A673 (cell line): ENCODE results near the gene POMC.

Experiments
- EZH2 ChIP-seq: fragments of 200-600 bp; sonication (generic); IDR thresholded peaks from 2 replicates; pipeline ENCODE4 v1.6.1; 2017; ENCODE audit warnings: borderline replicate concordance, low read depth, mild to moderate bottlenecking, mixed read lengths, antibody characterized with exemption, low read length; ENCODE audit not compliant: poor library complexity, severe bottlenecking
- TF ChIP-seq, protein P1 (sequence below): fragments of 300-800, 200-600 bp; sonication (generic); conservative IDR thresholded peaks from 2 replicates; pipeline ENCODE4 v1.5.1; 2017; ENCODE audit warnings: low read depth, mild to moderate bottlenecking, antibody characterized with exemption, low read length, moderate library complexity, mixed read lengths

DNA sequence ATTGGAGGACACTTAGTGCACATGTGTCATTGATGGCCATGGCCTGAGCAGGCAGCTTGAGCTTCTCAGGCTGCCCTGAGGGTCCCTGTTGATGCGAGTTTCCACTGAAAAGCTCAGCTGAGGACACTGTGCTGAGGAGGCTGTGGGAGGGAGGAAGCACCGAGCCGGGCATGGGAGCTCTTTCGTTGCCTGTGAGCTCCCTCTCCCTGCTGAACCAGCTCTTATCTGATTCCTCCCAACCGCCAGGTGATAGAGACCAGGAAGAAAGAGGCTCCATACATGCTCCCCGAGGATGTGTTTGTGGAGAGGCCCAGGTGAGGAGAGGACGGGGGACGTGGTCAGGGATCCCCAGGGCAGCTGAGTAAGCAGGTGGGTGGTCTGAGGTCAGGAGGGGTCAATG is 27.3 kb downstream of the POMC start:
- TF ChIP-seq, protein P1, sequence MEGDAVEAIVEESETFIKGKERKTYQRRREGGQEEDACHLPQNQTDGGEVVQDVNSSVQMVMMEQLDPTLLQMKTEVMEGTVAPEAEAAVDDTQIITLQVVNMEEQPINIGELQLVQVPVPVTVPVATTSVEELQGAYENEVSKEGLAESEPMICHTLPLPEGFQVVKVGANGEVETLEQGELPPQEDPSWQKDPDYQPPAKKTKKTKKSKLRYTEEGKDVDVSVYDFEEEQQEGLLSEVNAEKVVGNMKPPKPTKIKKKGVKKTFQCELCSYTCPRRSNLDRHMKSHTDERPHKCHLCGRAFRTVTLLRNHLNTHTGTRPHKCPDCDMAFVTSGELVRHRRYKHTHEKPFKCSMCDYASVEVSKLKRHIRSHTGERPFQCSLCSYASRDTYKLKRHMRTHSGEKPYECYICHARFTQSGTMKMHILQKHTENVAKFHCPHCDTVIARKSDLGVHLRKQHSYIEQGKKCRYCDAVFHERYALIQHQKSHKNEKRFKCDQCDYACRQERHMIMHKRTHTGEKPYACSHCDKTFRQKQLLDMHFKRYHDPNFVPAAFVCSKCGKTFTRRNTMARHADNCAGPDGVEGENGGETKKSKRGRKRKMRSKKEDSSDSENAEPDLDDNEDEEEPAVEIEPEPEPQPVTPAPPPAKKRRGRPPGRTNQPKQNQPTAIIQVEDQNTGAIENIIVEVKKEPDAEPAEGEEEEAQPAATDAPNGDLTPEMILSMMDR: no peak
- TF ChIP-seq EZH2: no peak
